HG03103 (cell line): Measurements from ENCODE around the gene COL6A2.
"Not testable (repeated sequence)": the region's sequence is repeated elsewhere in the genome, so short reads cannot be mapped to it uniquely, and the experiment has no call there.

Experiments
- ATAC-seq: cut with Tn5 transposase; IDR thresholded peaks from one replicate; pipeline ENCODE4 v1.9.1; 2021; ENCODE audit warnings: low read depth; ENCODE audit not compliant: unreplicated experiment

Gene COL6A2

DNA sequence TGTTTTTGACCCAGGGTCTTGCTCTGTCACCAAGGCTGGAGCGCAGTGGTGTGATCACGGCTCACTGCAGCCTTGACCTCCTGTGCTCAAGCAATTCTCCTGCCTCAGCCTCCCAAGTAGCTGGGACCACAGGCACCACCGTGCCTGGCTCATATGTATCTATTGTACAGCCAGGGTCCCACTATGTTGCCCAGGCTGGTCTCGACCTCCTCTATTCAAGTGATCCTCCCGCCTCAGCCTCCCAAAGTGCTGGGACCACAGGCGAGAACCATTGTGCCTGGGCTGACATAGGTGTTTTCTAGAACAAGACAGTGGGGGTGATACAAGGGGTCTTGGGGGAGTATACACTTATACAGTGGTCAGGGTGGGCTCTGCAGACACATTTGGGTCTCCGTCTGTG is 40.0 kb downstream of the COL6A2 start:
- no peak for ATAC-seq

DNA sequence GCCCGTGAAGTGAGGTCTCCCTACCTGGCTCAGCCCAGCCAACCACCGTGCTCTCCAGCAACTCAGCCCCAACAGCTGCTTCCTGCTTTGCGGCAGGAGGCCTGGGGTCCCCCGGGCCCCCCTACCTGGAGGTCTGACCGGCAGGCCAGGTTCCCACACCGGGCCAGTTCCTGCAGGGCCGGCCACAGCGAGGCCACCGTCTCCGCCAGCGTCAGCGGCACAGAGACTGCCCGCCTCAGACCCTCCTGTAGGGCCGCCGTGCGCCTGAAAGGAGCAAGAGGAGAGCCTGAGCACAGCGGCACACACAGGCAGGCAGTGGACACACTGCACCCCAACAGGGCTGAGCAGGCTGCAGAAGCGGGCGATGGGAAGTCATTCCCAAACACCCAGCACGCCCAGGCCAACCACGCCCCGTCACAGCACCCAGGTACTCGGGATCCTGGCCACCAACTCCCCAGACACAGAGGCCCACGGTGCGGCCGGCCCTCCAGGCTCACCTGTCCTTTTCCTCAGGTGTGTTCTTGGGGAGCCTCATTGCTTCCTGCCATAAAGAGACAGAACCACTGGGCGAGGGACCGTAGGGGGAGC is 40.6 kb downstream of the COL6A2 start:
- no peak for ATAC-seq

DNA sequence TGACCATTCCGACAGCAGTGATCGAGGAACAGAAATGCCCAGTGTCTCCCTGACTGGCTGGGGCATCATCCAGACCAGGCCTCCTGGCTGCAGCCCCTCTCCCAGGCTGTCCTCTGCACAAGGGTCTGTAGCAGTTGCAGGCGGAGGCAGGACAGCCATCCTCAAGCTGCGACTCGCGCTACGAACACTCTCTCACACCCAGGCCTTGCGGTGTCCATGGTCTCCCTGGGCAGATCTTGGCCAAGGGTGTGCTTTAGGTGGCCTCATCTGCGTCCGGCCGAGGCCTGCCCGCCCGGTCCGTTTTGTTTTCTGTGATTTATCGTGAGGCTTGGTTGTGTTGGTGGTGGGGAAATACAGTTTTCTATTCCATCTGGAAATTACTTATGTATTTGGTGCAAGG is 41.8 kb downstream of the COL6A2 start:
- no peak for ATAC-seq

DNA sequence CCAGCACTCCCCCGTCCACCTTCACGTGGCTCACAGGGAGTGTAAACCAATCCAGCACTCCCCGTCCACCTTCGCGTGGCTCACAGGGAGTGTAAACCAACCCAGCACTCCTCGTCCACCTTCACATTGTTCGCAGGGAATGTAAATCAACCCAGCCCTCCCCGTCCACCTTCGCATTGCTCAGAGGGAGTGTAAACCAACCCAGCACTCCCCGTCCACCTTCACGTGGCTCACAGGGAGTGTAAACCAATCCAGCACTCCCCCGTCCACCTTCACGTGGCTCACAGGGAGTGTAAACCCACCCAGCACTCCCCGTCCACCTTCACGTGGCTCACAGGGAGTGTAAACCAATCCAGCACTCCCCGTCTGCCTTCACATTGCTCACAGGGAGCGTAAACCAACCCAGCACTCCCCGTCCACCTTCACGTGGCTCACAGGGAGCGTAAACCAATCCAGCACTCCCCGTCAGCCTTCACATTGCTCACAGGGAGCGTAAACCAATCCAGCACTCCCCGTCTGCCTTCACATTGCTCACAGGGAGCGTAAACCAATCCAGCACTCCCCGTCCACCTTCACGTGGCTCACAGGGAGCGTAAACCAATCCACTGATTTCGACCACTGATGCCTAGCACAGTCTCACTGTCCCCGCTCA is 42.6 kb downstream of the COL6A2 start:
- not testable (repeated sequence) for ATAC-seq

DNA sequence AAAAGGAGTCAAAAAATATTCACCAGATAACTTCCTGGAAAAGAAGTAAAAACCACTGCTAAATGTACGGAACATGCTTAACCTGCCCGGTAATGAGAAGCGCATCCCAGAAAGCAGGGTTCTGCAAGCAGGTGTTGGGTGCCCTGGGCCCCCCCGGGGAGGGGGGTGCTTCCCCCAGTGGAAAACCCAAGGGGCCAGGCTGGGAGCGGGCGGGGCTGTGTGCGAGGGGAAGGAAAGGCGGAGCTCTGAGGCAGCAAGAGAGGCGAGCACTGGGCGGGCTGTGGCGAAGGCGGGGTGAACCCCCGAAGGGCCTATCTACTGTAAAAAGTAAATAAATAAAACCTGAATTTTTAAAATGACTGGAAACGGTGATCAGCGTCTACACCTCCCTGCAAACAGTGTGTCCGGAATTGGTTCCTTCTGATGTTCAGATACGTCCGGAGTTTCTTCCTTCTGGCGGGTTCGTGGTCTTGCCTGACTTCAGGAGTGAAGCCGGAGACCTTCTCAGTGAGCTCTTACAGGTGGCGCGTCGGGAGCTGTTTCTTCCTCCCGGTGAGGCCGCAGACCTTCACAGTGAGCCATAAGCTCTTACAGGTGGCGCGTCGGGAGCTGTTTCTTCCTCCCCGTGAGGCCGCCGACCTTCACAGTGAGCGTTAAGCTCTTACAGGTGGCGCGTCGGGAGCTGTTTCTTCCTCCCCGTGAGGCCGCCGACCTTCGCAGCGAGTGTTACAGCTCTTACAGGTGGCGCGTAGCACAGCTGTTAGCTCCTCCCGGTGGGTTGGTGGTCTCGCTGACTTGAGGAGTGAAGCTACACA is 44.1 kb downstream of the COL6A2 start:
- ATAC-seq = no peak

DNA sequence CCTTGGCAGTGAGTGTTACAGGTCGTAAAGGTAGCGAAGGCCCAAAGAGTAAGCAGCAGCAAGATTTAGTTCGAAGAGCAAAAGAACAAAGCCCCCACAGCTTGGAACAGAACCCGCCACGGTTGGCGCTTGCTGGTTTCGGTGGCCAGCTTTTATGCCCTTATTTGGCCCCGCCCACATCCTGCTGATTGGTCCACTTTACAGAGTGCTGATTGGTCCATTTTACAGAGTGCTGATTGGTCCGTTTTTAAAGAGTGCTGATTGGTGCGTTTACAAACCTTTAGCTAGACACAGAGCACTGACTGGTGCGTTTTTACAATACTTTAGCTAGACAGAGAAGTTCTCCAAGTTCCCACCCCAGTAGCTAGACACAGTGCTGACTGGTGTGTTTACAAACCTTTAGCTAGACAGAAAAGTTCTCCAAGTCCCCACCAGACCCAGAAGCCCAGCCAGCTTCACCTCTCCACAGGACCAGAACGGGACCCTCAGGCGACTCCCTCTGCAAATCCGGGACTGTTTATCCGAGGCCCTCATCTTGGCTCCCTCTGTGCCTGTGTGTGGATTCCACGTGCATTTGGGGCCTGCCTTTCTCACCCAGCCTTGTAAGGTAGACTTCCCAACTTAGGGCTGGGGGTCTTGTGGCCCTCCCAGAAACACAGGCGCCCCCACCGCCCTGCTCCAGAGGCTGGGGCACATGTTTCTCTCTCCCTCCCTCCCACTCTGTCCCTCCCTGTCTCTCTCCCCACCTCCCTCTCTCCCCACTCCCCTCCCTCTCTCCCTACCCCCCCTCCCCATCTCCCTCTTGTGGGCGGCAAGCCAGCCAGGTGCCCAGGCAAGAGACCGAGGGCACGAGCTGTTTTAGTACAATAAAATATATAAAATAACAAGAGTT is 44.9 kb downstream of the COL6A2 start:
- no peak for ATAC-seq

DNA sequence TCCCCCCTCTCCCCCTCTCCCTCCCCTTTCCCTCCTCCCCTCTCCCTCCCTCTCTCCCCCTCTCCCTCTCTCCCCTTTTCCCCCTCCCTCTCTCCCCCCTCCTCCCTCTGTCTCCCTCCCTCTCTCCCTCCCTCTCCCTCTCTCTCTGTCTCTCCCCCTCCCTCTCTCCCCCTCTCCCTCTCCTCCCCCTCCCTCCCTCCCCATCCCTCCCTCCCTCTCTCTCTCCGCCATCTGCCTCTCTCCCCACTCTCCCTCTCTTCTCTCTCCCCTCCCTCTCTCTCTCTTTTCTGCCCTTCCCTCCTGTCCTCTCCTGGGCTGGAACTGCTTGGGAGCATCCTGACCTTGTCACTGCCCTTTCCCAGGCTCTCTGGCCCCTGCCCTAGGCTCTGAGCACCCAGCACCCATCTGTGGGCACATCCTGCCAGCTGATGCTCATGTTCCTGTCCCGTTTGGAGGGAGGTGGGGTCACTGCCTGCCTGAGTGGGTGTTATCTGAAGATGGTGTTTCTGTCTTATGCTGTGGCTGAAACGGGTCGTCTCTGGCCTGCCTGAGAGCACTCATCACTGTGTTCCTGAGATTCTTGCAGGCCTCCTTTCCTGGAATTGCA is 46.7 kb downstream of the COL6A2 start:
- no peak for ATAC-seq

DNA sequence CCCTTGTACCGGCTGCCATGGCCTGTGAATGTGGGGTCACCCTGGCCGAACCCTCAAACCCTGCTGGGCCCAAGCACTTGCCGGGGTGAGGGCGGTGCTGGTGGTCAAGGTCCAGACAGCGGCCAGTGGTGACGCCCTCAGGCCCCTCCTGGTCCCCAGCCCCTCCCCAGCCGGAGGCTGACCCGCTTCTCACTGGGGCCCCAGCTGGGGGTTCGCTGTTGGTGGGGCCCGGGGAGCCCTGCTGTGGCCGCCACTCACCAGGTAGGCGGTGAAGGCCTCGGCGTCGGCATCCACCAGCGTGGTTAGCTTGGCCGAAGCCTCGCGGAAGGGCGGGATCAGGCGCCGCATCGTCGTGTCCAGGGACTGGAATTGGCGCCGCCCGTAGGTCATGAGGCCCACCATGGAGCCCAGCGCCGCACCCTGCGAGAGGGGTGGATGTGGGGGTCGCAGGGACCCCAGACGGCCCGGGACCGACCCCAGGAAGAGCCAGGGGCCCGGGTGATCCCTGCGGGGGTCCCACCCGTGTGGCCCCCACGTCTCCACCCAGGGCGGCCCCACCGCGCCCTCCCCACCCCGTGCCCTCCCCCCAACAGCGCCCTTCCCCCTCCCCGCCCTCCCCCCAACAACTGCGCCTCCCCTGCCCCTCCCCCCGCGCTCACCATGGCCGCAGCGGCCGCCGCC is 47.4 kb downstream of the COL6A2 start:
- no peak for ATAC-seq

DNA sequence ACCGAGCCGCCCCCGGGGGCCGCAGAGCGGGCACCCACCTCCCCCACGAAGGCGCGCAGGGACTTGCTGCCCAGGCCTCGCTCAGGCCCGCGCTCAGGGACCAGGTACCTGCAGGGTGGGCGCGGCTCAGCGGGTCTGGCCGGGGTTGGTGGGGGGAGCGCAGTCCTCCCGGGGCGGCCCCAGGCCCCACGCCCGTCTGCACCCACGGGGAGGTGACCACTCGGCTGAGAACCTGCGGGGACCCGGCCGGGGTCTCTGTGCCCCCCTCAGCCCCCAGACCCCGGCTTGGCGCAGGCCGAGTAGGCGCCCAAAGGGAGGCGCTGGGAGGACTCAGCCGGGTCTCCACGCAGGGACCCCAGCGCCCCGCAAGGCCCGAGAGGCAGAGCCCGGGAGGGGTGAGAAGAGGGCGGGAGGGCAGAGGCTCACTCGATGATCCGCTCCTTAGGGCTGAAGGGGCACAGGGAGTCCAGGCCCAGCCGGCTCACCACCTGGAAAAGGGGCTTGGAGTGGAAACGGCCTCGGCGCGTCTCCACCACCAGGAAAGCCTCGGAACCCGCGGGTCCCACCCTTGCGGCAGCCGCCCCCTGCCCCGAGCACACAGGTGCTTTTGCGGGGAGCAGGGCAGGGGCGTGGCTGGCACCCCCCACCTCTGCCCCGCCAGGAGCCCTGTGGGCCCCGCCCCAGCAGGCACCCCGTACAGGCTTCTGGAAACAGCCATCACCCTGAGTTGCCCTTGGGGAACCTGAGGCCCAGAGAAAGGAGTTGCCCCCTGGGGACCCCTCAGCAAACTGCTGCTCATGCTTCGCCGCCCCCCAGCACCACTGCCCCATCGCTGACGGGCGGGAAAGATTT is 48.2 kb downstream of the COL6A2 start:
- ATAC-seq = no peak

DNA sequence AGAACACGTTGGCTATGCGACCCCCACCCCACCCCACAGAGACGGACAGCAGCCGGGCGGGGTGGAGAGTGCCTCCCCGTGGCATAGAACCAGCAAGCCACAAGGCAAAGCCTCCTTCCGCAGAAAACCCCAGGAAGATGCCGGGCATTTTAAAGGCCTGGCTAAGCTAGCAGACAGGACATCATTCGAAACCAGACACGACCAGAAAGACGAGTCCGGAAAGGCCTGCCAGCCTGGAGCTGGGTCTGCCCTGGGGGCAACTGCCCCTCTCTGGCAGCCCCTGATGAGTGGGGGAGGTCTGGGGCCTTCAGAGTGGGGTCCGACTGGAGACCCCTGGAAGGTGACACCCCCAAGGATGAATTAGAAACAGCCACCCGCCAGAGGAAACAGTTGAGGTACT is 48.9 kb downstream of the COL6A2 start:
- ATAC-seq = no peak

DNA sequence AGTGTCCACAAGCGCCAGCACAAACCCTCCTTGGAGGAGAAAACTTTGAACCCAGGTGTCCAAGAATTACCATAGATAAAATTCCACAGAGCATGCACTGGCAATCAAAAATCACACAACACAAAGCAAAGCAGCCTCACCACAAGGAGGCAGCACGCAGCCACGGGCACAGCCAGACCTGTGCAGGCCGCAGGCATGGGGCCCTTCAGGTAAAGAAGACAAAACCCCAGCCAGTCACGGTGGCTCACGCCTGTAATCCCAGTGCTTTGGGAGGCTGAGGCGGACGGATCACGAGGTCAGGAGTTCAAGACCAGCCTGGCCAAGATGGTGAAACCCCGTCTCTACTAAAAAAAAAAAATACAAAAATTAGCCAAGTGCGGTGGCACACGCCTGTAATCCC is 49.5 kb downstream of the COL6A2 start:
- not testable (repeated sequence) for ATAC-seq

DNA sequence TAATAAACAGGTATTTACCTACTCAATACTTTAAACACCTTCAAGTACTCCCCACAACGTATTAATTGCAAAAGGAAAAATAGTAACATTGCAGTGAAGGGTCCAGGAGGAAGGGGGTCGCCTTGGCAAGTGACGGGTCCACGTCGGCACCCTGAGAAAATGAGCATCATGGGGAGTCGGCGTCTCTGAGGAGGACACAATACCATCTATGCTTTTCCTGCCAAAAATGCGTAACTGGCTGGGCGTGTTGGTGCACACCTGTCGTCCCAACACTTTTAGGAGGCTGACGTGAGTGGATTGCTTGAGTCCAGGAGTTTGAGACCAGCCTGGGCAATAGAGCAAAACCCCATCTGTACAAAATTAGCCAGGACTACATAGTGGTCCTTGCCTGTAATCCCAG is 50.2 kb downstream of the COL6A2 start:
- ATAC-seq = no peak

DNA sequence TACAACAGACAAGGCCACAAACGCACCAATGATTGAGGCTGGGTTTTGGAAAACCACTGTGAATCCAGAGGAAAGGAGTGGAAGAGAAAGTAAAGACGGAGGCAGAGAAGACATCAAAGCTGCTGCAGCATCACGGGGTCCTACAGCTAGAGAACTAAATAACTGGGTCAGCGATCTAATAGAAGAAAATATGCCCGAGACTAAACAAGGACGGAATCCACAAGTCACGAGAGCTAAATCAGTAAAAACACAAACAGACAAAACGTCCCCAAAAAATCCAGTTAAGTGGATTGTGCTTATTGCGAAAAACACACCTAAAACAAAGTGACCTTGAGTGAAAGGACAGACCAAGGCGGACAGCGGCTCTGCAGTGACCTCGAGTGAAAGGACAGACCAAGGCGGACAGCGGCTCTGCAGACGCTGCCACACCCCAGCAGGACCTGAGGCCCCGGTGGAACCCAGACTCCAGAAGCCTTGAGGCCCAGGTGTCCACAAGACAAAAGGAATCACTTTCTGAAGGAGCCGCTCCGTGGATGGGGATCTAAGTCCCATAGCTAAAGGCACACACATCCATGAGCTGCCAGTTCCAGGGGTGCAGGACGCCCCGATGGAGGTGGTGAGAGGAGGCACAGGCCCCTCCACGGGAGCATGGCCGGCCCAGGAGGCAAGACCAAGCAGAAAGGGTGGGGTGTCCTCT is 51.4 kb downstream of the COL6A2 start:
- ATAC-seq = no peak

DNA sequence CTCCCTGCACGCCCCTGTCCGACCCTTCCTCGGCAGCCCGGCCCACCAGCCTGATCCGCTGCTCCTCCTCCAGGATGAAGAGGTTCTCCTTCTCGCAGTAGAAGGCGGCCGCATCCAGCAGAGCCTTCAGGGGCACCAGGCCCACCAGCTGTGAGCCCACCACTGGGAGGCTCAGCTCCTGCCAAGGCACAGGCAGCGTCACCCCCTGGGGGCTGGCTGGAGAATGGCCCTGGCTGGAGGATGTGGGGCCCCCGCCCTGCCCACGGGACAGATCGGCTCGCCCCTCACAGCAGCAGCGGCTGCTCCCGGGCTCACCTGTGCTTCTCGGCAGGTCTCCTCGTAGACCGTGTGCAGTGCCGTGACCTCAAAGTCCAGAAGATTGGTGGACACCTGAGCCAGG is 52.2 kb downstream of the COL6A2 start:
- ATAC-seq = no peak

DNA sequence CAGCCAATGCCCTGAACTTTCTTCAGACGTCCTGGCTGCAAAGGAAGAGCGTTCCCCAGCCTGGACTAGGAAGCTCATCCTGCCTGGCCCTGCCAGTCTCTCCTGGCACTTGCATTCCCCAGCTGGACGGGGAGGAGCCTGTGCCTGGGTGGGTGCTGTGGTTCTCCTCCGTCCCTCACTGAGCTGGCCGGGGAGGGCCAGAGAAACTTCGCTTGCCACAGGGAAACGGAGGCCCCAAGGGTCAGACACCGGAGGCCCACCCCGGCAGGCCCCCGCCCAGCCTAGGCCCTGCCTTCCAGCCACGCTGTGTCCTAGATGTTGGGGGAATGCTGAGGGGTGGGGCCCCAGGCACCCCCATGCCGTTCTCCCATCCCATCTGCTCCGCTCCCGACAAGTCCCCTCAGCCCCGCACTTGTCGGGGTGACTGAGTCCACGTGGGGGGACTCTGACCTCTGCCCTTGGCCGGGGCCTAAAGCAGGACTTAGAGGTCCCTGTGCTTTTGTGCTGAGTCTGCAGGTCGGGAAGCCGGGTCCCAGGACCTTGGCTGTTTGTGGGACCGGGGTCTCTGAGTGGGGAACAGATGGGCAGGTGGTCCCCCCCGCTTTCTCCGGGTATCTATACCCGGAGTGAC is 52.7 kb downstream of the COL6A2 start:
- no peak for ATAC-seq

DNA sequence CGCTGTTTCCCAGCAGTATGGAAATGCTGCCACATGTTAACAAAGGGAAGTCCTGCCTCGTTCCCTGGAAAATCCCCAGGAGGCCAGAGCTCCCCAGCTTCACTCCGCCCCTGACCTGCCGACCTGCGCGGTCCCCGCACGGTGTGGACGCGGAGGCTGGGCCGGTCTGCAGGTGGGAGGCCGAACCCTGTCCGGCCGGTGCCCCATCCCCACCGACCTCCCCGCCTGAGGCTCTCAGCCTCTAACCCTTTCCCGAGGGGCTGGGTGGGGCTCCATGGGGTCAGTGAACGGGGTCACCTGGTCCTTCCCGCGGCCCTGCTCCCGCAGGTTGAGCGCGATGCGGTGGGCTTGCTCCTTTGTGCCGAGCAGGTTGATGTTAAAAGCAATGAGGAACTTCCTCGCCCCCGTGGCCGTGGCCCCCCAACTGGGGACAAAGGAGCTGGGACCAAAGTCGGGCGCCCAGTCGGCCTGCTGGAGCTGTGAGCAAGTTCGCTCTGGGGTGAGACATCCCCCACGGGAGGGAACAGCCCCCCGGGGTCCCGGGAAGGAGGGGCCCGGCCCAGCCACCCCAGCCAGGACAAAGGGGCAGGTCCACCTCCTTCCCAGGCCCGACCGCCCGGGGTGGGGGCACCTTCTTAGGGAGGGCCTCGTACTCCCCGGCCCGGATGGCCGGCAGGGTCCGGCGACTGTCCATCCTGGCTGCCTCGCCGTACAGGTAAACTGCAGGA is 53.5 kb downstream of the COL6A2 start:
- no peak for ATAC-seq
